HG02981 (cell line): ENCODE results near the gene NUDT16L1.
"Not testable (repeated sequence)": the region's sequence is repeated elsewhere in the genome, so short reads cannot be mapped to it uniquely, and the experiment has no call there.

Experiments
- ATAC-seq: cut with Tn5 transposase; IDR thresholded peaks from one replicate; pipeline ENCODE4 v1.9.1; 2021; ENCODE audit warnings: mild to moderate bottlenecking, moderate library complexity; ENCODE audit not compliant: unreplicated experiment

The NUDT16L1 gene

GRCh38 chr16:4713663-4714501, 20.5 kb downstream of the NUDT16L1 start:
- no peak for ATAC-seq

- ATAC-seq: no peak
These were observed 21.6 kb downstream of the NUDT16L1 start for GRCh38 chr16:4714996-4715395.

GRCh38 chr16:4718466-4718865, 25.1 kb downstream of the NUDT16L1 start:
- ATAC-seq: no peak

GRCh38 chr16:4723071-4723767, 29.9 kb downstream of the NUDT16L1 start:
- no peak for ATAC-seq

GRCh38 chr16:4724661-4725270, 31.4 kb downstream of the NUDT16L1 start:
- no peak for ATAC-seq

DNA sequence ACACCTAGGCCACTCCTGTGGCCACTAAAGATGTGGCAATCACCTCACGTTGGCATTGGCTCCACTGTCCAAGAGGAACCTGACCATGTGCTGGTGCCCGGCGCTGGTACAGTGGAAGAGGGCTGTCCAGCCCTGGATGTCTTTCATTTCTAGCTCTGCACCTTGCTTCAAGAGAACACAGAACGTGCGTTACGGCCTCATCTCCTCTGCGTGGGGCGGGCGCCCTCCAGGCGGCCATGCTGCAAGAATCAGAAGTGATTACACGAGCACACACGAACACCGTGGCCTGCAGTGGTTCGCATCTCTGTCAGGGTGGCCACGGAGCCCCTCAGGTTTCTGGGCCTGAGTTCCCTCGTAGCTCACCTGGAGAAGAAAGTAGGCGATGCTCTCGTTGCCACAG, 33.3 kb downstream of the NUDT16L1 start:
- ATAC-seq: no peak

GRCh38 chr16:4728676-4729075, 35.3 kb downstream of the NUDT16L1 start:
- no peak for ATAC-seq

DNA sequence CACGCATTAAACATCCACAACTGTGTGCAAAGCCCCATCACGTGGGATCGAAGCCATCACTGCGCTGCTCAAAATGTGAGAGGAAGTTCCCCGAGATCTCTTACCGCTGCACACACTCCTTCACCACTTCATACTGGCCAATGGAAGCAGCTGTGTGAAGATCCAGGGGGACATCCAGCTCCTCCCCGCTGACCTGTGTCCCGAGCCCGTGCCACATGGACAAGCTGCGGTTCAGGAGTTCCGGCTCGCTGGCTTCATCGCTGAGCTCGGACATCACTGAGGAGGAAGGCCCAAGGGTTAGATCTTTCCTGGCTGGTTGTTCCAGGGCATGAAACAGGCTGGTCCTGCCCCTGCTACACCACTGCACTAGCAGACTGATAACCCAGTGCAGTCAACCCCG, 36.5 kb downstream of the NUDT16L1 start:
- no peak for ATAC-seq

- no peak for ATAC-seq
These were observed 39.9 kb downstream of the NUDT16L1 start for GRCh38 chr16:4733211-4733742.

DNA sequence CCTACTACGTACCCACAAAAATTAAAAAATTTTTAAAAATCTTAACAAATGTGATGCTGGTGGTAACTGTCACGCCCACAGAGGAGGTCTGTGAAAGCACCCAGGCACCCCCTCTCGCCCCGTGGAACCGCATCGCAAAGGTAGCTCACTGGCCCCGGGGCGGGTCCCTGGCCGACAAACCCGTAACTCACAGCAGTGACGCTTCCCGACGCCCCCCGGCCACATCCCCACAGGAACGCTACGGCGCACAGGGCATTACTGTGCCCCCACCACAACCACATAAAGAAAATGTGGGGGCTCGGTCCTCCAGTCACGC, 40.3 kb downstream of the NUDT16L1 start:
- ATAC-seq: peak; percentile 10

GRCh38 chr16:4734063-4734729, 40.8 kb downstream of the NUDT16L1 start, which contains the start of the genes ANKS3 and DNAAF8:
Gene ANKS3 (minus strand): TSS chr16:4734271. CDS start chr16:4730149, 4,122 bp downstream.
Gene DNAAF8 (plus strand): TSS chr16:4734537. CDS start chr16:4736515, 1,978 bp downstream.
- peak; percentile 68 for ATAC-seq

DNA sequence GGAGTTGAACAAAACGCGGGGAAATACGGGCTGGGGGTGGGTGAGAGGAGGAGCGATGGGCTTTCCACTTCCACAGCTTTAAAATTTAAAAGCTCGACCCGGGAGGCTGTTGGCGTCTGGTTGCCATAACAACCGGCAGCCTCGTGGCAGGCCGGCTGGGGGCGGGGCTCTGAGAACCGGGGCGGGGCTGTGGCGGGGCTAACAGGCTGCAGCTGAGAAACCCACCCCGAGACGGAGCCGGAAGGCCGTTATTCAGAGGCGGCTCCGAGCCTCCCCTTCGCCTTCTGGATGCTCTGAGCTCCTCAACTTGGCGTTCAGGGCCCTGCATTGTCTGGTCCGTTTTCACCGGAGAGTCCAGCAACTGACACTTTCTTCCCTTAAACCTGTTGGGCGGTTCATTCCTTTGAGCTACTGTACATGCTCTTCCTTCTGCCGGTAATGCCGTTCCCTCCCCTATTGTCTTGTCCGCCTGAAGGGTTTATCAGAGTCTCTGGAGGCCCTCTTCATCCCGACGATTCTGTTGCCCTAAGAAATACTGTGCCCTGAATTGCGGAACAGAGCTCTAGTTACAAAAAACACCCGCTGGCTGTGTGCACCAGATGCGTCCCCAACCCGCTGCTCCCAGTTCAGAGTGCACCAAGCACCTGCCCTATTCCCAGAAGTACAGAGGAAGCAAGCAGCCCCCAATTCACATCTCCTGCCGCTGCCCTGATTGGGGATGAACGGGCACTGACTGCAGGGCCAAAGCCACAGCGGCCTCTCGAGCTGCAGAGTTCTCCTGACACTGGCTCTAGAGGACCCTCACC, 41.6 kb downstream of the NUDT16L1 start:
- peak; percentile 58 for ATAC-seq

DNA sequence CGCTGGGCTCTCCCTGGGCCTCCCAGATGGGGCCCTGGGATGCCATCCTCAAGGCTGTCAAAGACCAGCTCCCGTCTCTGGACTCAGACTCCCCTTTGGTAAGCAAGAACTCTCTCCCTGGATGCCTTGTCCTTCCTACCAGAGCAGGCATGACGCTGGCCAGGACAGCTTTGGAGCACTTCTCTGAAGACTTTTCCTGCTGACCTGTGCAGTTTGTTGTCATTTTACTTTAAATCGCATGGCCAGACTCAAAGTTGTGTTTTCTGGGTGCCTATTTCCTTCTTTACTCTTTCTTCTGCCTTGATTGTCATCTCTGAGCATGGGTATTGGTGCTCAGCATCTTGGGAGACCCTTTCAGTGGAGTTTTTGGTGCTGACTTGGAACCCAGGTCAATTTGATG, 43.2 kb downstream of the NUDT16L1 start:
- no peak for ATAC-seq

GRCh38 chr16:4737545-4737944, 44.2 kb downstream of the NUDT16L1 start:
- ATAC-seq: no peak

DNA sequence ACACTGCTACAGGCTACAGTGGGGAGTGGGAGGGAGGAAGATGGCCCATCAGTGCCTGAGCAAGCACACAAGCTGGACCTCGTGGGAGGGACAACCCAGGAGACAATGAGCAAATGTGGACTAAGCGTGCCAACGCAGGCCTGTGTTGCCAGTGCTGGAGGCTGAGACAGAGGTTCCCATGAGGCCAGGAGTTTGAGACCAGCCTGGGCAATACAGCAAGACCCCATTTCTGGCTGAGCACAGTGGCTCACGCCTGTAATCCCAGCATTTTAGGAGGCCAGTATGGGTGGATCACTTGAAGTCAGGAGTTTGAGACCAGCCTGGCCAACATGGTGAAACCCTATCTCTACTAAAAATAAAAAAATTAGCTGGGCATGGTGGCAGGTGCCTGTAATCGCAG, 45.0 kb downstream of the NUDT16L1 start:
- ATAC-seq: not testable (repeated sequence)

DNA sequence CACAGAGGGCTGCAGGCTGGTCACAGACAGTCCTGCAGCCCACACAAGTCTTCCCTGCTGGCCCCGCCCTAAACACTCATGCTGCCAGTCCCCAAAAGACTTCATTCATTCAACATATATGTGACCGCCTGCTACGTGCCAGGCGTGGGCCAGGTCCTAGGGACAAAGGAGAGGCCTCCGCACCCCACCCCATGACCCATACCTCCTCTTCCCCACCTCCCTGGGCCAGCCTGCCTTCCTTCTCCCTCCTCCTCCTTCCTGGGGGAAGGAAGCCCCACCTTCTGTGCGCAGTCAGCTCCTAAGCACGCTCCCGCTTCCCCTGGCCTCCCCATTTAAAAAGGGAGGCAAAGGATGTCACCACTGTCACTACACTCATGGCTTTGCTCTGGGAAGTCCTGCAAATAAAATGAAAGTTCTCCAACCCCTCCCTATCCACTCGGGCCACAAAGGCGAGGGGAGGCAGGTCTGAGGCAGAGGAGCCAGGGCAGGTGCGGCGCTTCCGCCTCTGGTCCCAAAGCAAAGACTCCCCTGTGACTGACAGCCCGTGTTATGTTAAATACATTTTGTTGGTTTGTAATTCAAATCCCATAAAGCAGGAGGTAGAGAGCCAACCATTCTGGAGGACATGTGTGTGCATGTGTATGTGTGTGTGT, 50.0 kb downstream of the NUDT16L1 start:
- ATAC-seq: no peak

DNA sequence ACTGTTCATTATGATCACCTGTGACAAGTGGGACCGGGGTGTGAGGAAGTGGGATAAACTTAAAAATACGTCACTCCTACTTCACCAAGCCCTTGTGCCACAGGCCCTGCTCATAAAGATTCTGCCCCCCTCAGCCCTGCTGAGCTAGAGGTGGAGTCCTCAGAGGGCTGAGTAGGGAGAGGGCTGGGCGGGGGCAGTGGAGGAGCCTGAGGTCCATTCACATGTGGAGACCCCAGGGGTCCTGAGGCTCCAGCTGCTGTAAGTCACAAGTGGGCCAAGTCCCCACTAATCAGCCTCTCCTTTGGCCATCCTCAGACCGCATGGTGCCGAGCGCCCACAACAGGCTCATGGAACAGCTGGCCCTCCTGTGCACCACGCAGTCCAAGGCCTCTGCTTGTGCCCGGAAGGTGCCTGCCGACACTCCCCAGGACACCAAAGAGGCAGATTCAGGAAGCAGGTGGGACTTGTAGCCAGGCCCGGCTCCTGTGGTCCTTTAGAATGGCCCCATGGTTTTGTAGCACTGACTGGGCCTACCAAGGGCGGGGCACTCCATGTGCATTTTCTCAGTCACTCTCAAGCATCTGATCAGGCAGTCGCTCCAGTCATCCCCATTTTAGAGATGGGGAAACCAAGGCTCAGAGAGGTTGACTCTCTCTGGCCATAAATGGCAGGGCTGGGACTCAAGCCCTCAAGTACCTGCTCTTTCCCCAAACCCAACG, 51.4 kb downstream of the NUDT16L1 start:
- no peak for ATAC-seq

DNA sequence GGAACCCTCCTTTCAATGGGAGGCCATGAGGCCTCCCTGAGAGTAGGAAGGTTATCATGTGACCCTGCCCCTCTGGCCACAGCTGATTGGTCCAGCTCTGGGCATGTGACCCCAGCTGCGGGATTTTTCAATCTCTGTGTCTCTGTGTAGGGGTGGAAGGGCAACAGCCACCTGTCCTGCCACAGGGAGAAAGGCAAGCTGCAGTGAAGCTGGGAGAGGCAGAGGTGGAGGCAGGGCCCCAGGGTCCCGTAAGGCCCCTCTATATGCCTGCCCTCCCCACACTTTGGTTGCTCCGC, 51.9 kb downstream of the NUDT16L1 start:
- ATAC-seq: no peak
